OCI-LY7 (cell line): Measurements from ENCODE around the gene ADAMTS6. TPM values are rescaled to one million over a fixed set of nuclear protein-coding genes. Genes with fewer than 3 reads are reported as not detected.

Experiments used
- BruUV-seq: library from RNA; stranded (reverse); fragments of 400-500 nt; replicated peaks from 2 replicates; lab custom pipeline; 2021; lab: Mats Ljungman, UMichigan
- CTCF ChIA-PET: fragments of 300-600 bp; sonication (Branson Sonifier 250); formaldehyde crosslinking; loops from one replicate; lab custom pipeline; 2022; ENCODE audit warnings: antibody characterized with exemption; ENCODE audit not compliant: unreplicated experiment; lab: Charles Lee
- POLR2A ChIA-PET: fragments of 300-600 bp; sonication (Branson Sonifier 250); formaldehyde crosslinking; loops from one replicate; lab custom pipeline; 2022; ENCODE audit warnings: antibody characterized with exemption; lab: Charles Lee
- DNase-seq: peaks from one replicate; pipeline ENCODE4 v3.0.0-alpha.2; 2015; ENCODE audit warnings: low spot score
- H2AFZ ChIP-seq: fragments of 200-600 bp; sonication (generic), shearing (Covaris generic); 2 replicates; pipeline ENCODE4 v1.6.1; 2014; ENCODE audit warnings: mild to moderate bottlenecking, antibody characterized with exemption, low read length, moderate library complexity
- H3K27ac ChIP-seq: fragments of 200-600 bp; sonication (generic); 2 replicates; pipeline ENCODE4 v1.5.1; 2014; ENCODE audit warnings: mixed run types, low read depth, mild to moderate bottlenecking, moderate library complexity, low read length, inconsistent platforms; ENCODE audit not compliant: poor library complexity, severe bottlenecking
- H3K36me3 ChIP-seq: fragments of 200-600 bp; sonication (generic); 2 replicates; pipeline ENCODE4 v1.6.1; 2014; ENCODE audit warnings: mild to moderate bottlenecking, antibody characterized with exemption, low read length, moderate library complexity, mixed read lengths; ENCODE audit not compliant: insufficient read depth
- H3K4me1 ChIP-seq: fragments of 200-600 bp; sonication (generic); 2 replicates; pipeline ENCODE4 v1.5.1; 2014; ENCODE audit warnings: mild to moderate bottlenecking, low read length; ENCODE audit not compliant: insufficient read depth, poor library complexity, severe bottlenecking
- H3K4me2 ChIP-seq: fragments of 200-600 bp; sonication (generic); 2 replicates; pipeline ENCODE4 v1.6.1; 2014; ENCODE audit warnings: mild to moderate bottlenecking, low read length
- H3K4me3 ChIP-seq: fragments of 200-600 bp; sonication (generic); 2 replicates; pipeline ENCODE4 v1.5.1; 2014; ENCODE audit warnings: mild to moderate bottlenecking, low read depth, low read length; ENCODE audit not compliant: poor library complexity, severe bottlenecking
- H3K79me2 ChIP-seq: fragments of 200-600 bp; sonication (generic); 2 replicates; pipeline ENCODE4 v1.6.1; 2016; ENCODE audit warnings: low read depth, mild to moderate bottlenecking, low read length, moderate library complexity, mixed read lengths; ENCODE audit not compliant: insufficient read depth
- H3K9me2 ChIP-seq: fragments of 200-600 bp; sonication (generic); 2 replicates; pipeline ENCODE4 v1.6.1; 2016; ENCODE audit warnings: mild to moderate bottlenecking, low read length, mixed read lengths; ENCODE audit not compliant: insufficient read depth
- H3K9me3 ChIP-seq: fragments of 200-600 bp; sonication (generic); 2 replicates; pipeline ENCODE4 v1.6.1; 2014; ENCODE audit warnings: mild to moderate bottlenecking, mixed run types, low read length, mixed read lengths
- H4K20me1 ChIP-seq: fragments of 200-600 bp; sonication (generic); 2 replicates; pipeline ENCODE4 v1.6.1; 2014; ENCODE audit warnings: mild to moderate bottlenecking, antibody characterized with exemption, low read length, moderate library complexity, mixed read lengths; ENCODE audit not compliant: insufficient read depth
- CTCF ChIP-seq: fragments of 200-600 bp; sonication (generic); conservative IDR thresholded peaks from 2 replicates; pipeline ENCODE4 v1.5.1; 2014; ENCODE audit warnings: mild to moderate bottlenecking, antibody characterized with exemption, low read length, moderate library complexity, mixed read lengths
- EZH2phosphoT487 ChIP-seq: fragments of 200-600 bp; sonication (generic); IDR thresholded peaks from 2 replicates; pipeline ENCODE4 v1.6.1; 2018; ENCODE audit warnings: low read depth, borderline replicate concordance, mild to moderate bottlenecking, mixed run types, antibody characterized with exemption, low read length, moderate library complexity, mixed read lengths
- intact Hi-C: fragments of 100-400 bp; cut with micrococcal nuclease; formaldehyde crosslinking; loops from one replicate; pipeline ENCODE4 v1.10.0; 2022; ENCODE audit not compliant: unreplicated experiment
- total RNA-seq, 2 experiments: library from RNA; depleted of rRNA in 1 of 2; stranded (reverse); fragments of >200 nt in 1 of 2; shearing (Covaris generic) in 1 of 2; gene quantifications; 2 replicates each; pipeline ENCODE4 v1.2.3, GENCODE V29; 2014 to 2022

The ADAMTS6 gene
- total RNA-seq, 2 experiments from 2014 or later: 13.9 to 18.1 TPM

- Histone ChIP-seq H3K79me2 (no peaks in the 10 kb centered on the region), H3K4me2 (no peak overlapping the region), H3K9me3 (no peaks in the 10 kb centered on the region), H3K4me3 (no peak overlapping the region), H4K20me1 (no peaks in the 10 kb centered on the region), H3K36me3 (no peaks in the 10 kb centered on the region), H2AFZ (no peak overlapping the region), H3K27ac (no peak overlapping the region), H3K9me2 (no peaks in the 10 kb centered on the region), H3K4me1 (no peaks in the 10 kb centered on the region)
- TF ChIP-seq EZH2phosphoT487 (no peak), CTCF (no peak)
- ChIA-PET POLR2A (interaction anchor here (0.6 kb wide), 1 partner anchor 8 kb away, joined by 3 read pairs; no protein-coding TSS in a partner anchor), CTCF (no interaction called here)
- BruUV-seq: no TSS peak
- DNase-seq: no peak
- intact Hi-C loops: no loop called here
Measured at GRCh38 chr5:65355301-65355700, 126.4 kb downstream of the ADAMTS6 start.

- H3K79me2 ChIP-seq: no peaks in the 10 kb centered on the region
- no peak for TF ChIP-seq CTCF
- TF ChIP-seq EZH2phosphoT487: no peak
- no peaks in the 10 kb centered on the region for H3K4me1 ChIP-seq
- no peak overlapping the region for H2AFZ ChIP-seq
- ChIA-PET CTCF (no interaction called here), POLR2A (no interaction called here)
- no peak overlapping the region for H3K27ac ChIP-seq
- peaks cover 17% of the 10 kb centered on the region; the same call in 1 of the 2 replicates for H3K9me3 ChIP-seq
- H3K36me3 ChIP-seq: no peaks in the 10 kb centered on the region
- DNase-seq: no peak
- no peak overlapping the region for H3K4me2 ChIP-seq
- H3K9me2 ChIP-seq: no peaks in the 10 kb centered on the region
- H3K4me3 ChIP-seq: no peak overlapping the region
- BruUV-seq: no TSS peak
- intact Hi-C loops: no loop called here
- H4K20me1 ChIP-seq: no peaks in the 10 kb centered on the region
Measured at GRCh38 chr5:65341835-65342234, 139.9 kb downstream of the ADAMTS6 start.

- H3K27ac ChIP-seq: no peak overlapping the region
- no peak overlapping the region for H2AFZ ChIP-seq
- no peaks in the 10 kb centered on the region for H3K79me2 ChIP-seq
- no peaks in the 10 kb centered on the region for H3K9me2 ChIP-seq
- CTCF ChIA-PET: no interaction called here
- no peak overlapping the region for H3K4me2 ChIP-seq
- POLR2A ChIA-PET: interaction anchor here (0.7 kb wide), 1 partner anchor 1048 kb away, joined by 3 read pairs; no protein-coding TSS in a partner anchor
- TF ChIP-seq EZH2phosphoT487: no peak
- no peak for TF ChIP-seq CTCF
- no peak overlapping the region for H3K4me3 ChIP-seq
- no peak for DNase-seq
- intact Hi-C loops: no loop called here
- H3K9me3 ChIP-seq: peaks cover 17% of the 10 kb centered on the region; the same call in 1 of the 2 replicates
- H3K36me3 ChIP-seq: no peaks in the 10 kb centered on the region
- BruUV-seq: no TSS peak
- no peaks in the 10 kb centered on the region for H3K4me1 ChIP-seq
- no peaks in the 10 kb centered on the region for H4K20me1 ChIP-seq
Measured at GRCh38 chr5:65338606-65339151, 143.0 kb downstream of the ADAMTS6 start.
